SW480 (cell line): Measurements from ENCODE around the gene PCTP.
A peak's percentile ranks its signal among the peaks of the same experiment; 100 is the strongest.

Source experiments
- DNase-seq: peaks from one replicate; pipeline ENCODE4 v3.0.0-alpha.2; 2016; ENCODE audit warnings: low spot score

PCTP gene

GRCh38 chr17:55727920-55728319 lies 22.9 kb upstream of the PCTP start:
- no peak for DNase-seq

- DNase-seq: no peak
Observed at GRCh38 chr17:55728361-55728760, 22.5 kb upstream of the PCTP start.

- DNase-seq: no peak
Observed at GRCh38 chr17:55728833-55729232, 22.0 kb upstream of the PCTP start.

DNA sequence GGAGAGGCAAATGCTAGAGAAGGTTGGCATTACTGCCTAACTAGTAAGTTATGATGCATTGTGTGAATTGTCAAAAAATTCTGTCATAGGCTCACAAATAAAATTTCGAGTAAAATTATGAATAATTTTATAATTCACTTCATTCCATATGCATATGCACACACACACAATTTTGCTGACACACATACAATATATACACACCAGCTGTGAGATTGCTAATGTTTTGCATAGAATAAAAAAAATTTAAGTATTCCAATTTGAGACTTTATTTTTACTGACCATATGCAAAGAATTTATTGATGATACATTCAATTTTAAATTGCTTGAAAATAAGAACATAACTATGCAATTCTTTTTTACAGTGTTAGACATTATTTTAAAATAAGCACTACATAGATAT lies 21.4 kb upstream of the PCTP start:
- no peak for DNase-seq

DNA sequence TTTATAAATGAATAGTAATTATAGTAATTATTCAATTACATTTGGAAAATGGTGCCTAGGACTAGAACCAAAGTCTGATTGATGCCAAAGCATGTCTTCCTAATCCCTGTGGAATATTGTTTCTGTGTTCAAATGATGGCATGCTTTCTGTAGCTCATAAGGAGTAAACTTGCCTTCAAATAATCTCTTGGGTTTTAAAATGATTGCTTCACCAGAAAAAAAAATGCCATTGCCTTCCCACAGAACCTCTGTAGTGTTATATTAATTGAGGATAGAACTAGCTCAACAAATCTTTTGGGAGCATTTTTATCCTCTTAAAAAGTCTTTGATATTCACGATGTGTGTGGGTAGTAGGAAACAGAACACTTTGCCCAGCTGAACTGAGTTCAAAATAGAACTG lies 20.5 kb upstream of the PCTP start:
- no peak for DNase-seq

DNA sequence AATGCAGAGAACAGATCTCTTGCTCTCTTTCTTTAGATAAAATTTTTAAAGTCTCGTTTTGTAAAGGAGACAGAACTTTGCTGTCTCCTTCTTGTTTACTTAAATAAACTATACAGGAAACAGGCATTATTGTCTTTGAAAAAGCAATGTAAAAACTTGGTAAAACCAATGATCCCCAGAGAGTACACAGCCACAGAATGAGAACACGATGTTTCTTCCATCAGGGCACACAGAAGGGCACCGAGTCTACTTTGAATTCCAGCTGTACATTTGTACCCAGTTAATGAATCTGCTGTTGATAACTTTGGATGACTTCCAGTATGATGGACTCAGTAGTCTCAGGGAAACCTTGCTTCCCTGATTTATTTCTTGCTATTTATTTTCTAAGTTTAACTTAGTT lies 20.0 kb upstream of the PCTP start:
- no peak for DNase-seq

DNA sequence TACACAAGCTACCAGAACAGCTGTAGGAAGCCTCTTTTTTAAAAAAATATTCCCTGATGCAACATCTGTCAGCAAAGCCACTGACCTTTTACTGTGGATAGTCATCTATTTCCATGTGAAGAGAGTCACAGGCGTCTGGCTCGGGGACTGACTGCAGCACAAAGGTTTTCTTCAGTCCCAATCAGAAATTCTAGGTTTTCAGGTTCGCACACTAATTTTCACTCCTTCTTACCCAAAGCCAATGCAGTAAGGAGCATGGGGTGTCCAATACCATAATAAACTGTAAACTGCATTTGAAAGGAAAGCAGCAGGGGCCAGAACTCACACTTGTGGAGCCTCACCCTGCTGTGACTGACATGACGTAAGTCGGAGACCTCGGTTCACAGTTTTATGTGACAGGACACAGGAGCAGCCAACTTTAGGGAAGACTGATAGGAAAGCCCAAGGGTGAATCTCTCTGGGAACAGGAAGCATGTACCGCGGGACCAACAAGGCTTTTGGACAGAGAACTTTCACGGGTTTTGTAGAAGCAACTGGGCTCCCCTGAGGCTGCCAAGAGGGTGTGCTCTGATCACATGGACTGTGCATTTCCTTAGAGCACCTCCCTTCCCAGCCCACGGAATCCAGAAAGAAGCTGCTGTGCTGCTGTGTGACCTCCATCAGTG lies 19.1 kb upstream of the PCTP start:
- DNase-seq: no peak

DNA sequence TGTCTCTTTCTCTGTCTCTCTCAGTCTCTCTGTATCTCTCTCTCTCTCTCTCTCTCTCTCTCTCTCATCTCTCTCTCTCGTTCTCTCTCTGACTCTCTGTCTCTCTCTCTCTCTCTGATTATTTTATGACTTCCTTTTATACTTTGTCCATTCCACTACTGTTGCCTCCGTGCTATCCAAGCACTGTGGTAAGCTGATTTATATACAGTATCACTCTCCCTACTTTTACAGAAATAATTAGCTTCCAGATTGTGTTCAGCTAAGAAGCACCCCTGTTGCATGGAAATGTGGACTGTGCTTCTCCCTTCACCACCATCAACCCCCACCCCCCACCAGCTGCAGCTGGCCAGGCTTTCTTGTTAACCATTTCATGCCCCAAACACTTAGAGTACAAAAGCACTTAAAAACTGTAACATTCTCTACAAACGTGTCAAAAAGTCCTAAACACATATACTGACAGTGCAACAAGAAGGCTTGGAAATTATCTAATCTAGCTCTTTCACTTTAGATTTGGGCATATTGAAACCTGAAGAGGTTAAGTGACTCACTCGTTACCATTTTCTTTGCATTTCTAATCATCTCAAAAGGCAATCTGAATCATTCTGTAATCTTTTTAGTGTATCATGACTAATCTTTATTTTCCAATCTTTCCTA lies 16.6 kb upstream of the PCTP start:
- DNase-seq: no peak

DNA sequence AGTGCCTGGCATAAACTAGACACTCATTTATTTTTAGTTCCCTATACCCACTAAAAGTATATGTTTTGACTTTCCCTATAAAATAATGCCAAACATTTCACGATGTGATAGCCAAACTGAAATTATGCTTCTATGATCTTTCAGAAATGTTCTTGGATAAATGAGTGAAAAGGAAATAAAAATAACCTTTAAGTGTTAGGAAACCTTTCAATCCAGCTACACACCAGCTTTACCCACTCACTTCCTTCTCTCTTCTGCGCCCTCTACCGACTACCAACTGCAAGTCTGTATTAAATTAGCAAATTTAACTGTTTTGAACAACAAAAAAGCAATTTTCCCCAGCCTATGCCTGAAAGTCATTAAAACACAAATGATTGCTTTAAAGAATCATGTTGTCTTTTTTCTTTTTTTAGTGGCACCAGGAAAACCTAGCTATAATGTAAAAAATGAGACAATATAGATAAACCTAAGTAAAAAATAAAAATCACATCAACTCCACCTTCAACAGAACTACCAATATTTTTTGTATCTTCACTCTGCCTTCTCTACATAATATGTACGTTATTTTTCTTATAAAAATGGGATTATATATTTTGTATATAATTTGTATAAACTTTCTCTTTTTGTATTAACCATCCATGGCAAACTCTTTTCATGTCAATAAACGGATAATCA lies 15.0 kb upstream of the PCTP start:
- DNase-seq: peak; percentile 34

DNA sequence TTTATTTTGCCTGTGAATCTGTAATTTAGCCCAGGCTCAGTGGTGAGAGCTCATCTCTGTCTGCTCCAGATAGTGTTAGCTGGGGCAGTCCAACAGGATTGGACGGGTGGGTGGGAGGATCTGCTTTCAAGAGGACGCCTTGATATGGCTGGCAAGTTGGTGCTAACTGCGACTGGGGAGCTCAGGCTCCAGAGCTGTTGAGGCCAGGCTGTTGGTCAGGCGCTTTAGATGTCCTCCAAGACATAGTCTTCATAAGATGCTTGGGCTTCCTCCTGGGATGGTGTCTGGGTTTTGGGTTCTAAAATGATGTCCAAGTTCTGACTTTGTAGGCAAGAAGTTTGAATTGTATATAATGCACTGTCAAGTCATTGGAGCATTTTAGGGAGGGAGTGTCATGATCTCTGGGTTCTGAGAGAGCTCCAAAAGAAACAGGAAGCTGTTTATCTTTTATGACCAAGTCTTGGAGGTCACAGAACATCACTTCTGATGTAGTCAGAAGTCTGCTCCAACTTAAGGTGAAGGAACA lies 12.8 kb upstream of the PCTP start:
- no peak for DNase-seq

DNA sequence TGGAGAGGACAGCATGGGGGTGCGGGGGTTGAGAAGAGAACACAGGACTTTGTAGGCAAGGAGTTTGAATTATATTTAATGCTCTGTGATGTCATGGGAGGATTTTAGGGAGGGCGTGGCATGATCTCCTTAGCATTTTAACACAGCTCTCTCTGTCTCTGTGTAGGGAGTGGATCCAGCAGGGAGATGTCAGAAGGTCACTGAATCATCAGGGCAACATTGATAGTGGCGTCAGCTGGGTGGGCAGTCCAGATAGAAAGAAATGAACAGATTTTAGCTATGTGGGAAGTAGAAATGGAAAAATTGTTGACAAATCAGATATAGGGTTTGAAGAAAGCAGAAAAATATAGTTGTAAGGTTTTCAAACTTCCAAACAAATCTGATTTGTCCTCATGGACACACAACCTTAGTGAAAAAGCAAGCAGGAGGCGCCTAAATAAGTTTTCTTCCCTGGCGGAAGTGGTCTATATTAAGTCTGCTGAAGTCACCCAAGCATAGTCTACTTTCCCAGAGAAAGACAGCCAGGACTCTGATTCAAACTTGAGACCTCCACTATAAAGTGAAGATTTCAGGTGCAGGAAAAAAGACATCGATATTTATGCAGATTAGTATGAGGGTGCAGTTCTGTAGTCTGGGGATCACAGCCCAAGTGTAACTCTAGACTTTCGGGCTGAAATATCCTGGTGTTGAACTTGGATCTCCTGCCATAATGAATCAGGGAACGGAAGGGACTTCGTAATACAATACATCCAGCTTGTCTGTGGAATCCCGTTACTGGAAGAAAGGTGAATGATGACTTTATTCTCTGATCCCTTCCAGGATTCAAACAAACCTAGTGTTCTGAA lies 10.1 kb upstream of the PCTP start:
- no peak for DNase-seq

GRCh38 chr17:55741356-55741700 lies 9.5 kb upstream of the PCTP start:
- DNase-seq: no peak

DNA sequence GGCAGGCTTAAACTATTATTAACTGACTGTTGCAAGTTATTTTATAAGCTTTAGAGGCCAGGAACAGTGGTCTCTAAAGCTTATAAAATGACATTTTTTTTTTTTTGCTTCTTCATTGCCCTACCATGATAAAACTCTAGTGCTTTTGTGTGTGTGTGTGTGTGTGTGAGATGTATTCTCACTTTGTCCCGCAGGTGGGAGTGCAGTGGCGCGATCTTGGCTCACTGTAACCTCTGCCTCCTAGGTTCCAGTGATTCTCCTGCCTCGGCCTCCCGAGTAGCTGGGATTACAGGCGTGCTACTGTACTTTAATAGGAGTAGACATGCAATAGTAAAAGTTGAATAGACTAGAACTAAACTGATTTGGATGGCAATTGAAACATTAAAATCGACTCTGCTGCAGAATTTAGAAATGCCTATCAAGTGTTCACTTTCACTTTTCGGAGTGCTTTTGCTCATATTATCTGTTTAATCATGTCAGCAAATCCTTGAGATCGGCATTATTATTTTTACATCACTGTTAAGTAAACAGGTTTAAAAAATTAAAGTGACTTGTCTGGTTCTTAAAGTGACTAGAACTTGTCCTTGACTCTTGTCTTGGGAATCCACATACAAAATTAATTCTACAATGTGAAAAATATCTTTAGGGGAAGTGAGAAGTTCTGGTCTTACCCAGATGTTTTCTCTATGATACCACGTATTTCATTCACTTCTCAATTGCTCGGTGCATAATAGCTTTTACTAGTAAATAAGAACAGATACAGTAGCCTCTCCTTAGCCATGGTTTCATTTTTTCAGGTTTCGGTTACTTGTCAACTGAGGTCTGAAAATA lies 8.4 kb upstream of the PCTP start:
- DNase-seq: no peak

- peak; percentile 76 for DNase-seq
Observed at GRCh38 chr17:55743103-55743679, 7.7 kb upstream of the PCTP start.

DNA sequence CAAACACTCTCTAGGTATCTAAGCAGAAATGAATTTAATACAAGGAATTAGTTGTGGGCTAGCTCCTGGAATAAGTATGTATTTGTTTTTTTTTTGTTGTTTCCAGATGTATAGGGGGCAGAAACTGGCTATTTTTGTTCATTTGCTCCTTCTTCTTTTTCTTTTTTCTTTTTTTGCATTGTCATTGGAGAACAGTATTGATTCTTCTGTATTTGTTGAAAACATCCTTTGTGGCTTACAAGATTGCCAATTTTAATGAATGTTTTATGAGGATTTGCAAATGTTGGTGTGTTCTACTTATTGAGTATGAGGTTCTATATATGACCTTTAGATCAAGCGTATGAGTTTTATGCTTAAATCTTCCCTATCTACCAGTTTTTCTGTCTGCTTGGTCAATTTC lies 5.6 kb upstream of the PCTP start:
- DNase-seq: no peak

DNA sequence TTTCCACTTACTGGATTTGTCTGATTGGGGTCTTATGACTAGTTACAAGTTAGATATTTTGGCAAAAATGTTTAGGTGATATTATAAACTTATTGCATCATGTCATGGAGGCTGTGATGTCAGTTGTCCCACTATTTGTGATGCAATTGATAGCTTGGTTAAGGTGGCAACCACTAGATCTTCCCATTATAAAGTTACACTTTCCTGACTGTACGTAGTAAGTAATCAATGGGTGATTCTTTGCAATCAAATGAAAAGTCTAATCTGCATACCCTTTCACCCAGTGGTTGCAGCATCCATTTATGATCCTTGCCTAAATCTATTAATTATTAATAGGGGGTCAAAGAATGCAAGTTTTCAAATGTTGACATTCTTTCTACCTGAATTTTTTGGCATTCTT lies 4.4 kb upstream of the PCTP start:
- DNase-seq: no peak

DNA sequence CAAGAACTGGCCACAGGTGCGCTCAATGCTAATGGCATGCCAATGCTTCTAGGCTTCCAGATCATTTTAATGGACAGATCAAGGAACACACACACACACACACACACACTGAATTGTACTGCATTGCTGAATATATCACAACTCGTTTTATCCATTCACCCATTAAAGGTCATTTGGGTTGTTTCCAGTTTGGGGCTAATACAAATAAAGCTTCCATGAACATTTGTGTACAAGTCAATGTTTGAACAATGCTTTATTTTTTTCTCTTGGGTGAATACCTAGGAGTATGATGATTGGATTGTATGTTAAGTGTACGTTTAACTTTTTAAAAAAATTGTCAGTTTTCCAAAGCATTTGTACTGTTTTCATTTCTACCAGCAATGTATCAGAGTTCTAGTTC lies 3.6 kb upstream of the PCTP start:
- DNase-seq: no peak

DNA sequence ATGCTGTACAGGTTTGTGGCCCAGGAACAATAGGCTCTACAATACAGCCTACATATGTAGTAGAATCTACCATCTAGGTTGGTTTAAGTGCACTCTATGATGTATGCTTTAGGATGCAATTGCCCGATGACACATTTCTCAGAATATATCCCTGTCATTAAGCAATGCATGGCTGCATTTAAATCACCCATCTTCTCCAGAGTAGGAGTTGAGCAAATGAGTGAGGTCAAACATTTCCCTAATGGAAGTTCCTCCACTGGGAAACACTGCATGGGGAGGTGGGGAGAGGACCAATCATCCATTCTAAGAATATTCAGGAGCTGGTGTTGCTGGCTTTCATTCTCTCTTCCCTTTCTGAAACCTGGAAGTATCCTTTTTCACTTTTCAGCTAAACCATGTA lies 2.0 kb upstream of the PCTP start:
- DNase-seq: no peak

DNA sequence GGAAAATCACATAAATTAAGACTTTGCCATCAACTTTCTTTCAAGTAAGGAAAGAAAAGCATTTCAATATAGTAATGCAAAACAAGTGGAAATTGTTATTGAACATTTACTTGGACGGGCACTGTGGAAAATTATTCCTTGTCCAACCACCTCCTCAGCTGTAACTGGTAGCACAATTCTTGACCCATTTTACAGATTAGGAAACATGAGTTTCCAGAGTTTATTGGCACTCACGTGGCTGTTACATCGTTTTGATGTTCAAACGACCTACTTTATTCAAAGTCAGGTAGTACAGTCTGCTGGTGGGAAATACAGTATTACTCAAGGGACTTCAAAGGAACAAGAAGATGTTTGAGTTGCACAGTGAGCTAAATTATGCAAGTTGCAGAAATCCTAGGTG lies 866 bp upstream of the PCTP start:
- no peak for DNase-seq

DNA sequence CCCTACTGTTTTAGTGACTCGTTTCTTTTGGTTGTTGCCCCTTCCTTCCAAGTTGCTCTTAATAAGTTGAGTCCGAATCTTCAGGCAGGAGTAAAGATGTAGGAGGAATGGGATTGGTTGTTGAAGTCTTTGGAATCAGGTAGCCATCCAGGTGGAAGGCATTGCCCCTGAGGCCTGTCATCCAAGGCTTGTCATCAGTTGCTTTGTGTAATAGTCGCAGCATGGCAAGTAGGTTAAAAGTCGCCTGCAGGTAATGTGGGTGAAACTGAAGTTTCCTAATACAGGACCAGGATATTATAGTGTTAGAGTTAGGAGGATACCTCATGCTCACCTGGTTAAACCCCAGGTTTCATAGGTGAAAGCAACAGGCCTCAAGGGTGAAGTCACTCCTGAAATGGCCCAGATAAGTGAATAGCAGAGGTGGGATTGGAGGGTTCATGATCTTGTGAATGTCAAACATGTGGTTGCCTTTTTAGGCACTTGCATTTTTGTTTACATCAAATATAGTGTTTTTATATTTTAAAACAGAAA lies 934 bp downstream of the PCTP start:
- no peak for DNase-seq

DNA sequence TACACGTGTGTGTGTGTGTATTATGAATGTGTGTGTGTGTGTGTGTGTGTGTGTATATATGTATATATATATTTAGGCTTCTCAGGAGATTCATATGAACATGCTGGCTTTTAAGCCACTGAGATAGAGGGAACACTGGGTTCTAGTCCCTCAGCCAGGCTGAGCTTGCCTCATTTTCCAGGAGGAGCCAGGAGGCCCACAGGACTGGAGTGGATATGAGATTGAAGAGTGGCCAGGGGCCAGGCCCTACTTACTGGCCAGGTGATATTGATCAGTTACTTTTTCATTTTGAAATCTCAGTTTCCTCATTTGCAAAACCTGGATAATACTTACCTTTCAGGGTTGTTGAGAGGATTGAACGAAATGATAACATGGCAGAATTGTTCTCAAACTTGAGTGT lies 5.8 kb downstream of the PCTP start:
- no peak for DNase-seq
